ENCODE data around the gene CFAP20DC. TPM values are rescaled to one million over a fixed set of nuclear protein-coding genes. Genes with fewer than 3 reads are reported as not detected.

The CFAP20DC gene
- total and polyA plus RNA-seq, 8 donors: 0.23 to 1.2 (median 0.39) TPM

- H3K4me1 ChIP-seq: peaks cover 0 to 5% (median 0%) of the 10 kb centered on the region in 3 donors
- intact Hi-C loops (cut with DNase I): no loop called here
- H3K27ac ChIP-seq: no peak overlapping the region
- no peak for ATAC-seq
- H3K27me3 ChIP-seq: no peaks in the 10 kb centered on the region
- H3K4me3 ChIP-seq: no peak overlapping the region
- H3K36me3 ChIP-seq: no peaks in the 10 kb centered on the region
- H3K9me3 ChIP-seq: no peaks in the 10 kb centered on the region
- TF ChIP-seq CTCF (IDR thresholded peaks at IDR 0.05): no peak
- 38 to 42% methylated on average over 2 of the region's 2 CpGs for WGBS, 2 donors
- no peak for FAIRE-seq
- no peak for DNase-seq
These were observed 85.8 kb downstream of the CFAP20DC start for GRCh38 chr3:58963928-58964503.

- 94 to 97% methylated on average over 3 of the region's 3 CpGs for WGBS, 2 donors
- Histone ChIP-seq H3K9me3 (peaks cover 0 to 3% (median 0%) of the 10 kb centered on the region in 4 donors), H3K4me3 (no peak overlapping the region), H3K4me1 (peaks cover 0 to 5% (median 0%) of the 10 kb centered on the region in 3 donors), H3K36me3 (no peaks in the 10 kb centered on the region), H3K27me3 (no peaks in the 10 kb centered on the region), H3K27ac (no peak overlapping the region)
- TF ChIP-seq CTCF (IDR thresholded peaks at IDR 0.05): no peak
- no peak for FAIRE-seq
- DNase-seq: no peak
- ATAC-seq: no peak
- intact Hi-C loops (cut with DNase I): no loop called here
These were observed 87.0 kb downstream of the CFAP20DC start for GRCh38 chr3:58962816-58963215.

GRCh38 chr3:58962040-58962651 lies 87.7 kb downstream of the CFAP20DC start:
- H3K4me3 ChIP-seq: no peak overlapping the region
- no peaks in the 10 kb centered on the region for H3K27me3 ChIP-seq
- peaks cover 0 to 5% (median 0%) of the 10 kb centered on the region in 3 donors for H3K4me1 ChIP-seq
- no peaks in the 10 kb centered on the region for H3K36me3 ChIP-seq
- FAIRE-seq (no peak), ATAC-seq (no peak), DNase-seq (no peak)
- peaks cover 0 to 3% (median 0%) of the 10 kb centered on the region in 4 donors for H3K9me3 ChIP-seq
- 69 to 75% methylated on average over 2 of the region's 2 CpGs for WGBS, 2 donors
- no peak overlapping the region for H3K27ac ChIP-seq
- no peak for TF ChIP-seq CTCF (IDR thresholded peaks at IDR 0.05)
- intact Hi-C loops (cut with DNase I): no loop called here

GRCh38 chr3:58955308-58955707 lies 94.5 kb downstream of the CFAP20DC start:
- TF ChIP-seq CTCF (IDR thresholded peaks at IDR 0.05): no peak
- 79 to 82% methylated on average over 2 of the region's 2 CpGs for WGBS, 2 donors
- ATAC-seq (no peak), FAIRE-seq (no peak), DNase-seq (no peak)
- Histone ChIP-seq H3K36me3 (no peaks in the 10 kb centered on the region), H3K4me1 (no peaks in the 10 kb centered on the region), H3K9me3 (peaks cover 0 to 3% (median 0%) of the 10 kb centered on the region in 4 donors), H3K27ac (no peak overlapping the region), H3K4me3 (no peak overlapping the region), H3K27me3 (no peaks in the 10 kb centered on the region)
- intact Hi-C loops (cut with DNase I): no loop called here

- 97 to 98% methylated on average over 1 of the region's 1 CpG for WGBS, 2 donors
- Histone ChIP-seq H3K4me3 (no peak overlapping the region), H3K9me3 (no peaks in the 10 kb centered on the region), H3K27me3 (no peaks in the 10 kb centered on the region), H3K4me1 (no peaks in the 10 kb centered on the region), H3K27ac (no peak overlapping the region), H3K36me3 (no peaks in the 10 kb centered on the region)
- no peak for TF ChIP-seq CTCF (IDR thresholded peaks at IDR 0.05)
- intact Hi-C loops (cut with DNase I): no loop called here
- FAIRE-seq (no peak), DNase-seq (no peak), ATAC-seq (no peak)
These were observed 96.5 kb downstream of the CFAP20DC start for GRCh38 chr3:58953288-58953687.
